IPS-NIHi11 (cell line): ENCODE data around the gene NENF.

Source experiments
- DNase-seq: peaks from one replicate; pipeline ENCODE4 v3.0.0; 2012; ENCODE audit warnings: mixed read lengths, low spot score

Gene NENF

GRCh38 chr1:212431644-212432043, 1.1 kb upstream of the NENF start:
- no peak for DNase-seq

- no peak for DNase-seq
Measured at GRCh38 chr1:212432272-212432660, 454 bp upstream of the NENF start.

DNA sequence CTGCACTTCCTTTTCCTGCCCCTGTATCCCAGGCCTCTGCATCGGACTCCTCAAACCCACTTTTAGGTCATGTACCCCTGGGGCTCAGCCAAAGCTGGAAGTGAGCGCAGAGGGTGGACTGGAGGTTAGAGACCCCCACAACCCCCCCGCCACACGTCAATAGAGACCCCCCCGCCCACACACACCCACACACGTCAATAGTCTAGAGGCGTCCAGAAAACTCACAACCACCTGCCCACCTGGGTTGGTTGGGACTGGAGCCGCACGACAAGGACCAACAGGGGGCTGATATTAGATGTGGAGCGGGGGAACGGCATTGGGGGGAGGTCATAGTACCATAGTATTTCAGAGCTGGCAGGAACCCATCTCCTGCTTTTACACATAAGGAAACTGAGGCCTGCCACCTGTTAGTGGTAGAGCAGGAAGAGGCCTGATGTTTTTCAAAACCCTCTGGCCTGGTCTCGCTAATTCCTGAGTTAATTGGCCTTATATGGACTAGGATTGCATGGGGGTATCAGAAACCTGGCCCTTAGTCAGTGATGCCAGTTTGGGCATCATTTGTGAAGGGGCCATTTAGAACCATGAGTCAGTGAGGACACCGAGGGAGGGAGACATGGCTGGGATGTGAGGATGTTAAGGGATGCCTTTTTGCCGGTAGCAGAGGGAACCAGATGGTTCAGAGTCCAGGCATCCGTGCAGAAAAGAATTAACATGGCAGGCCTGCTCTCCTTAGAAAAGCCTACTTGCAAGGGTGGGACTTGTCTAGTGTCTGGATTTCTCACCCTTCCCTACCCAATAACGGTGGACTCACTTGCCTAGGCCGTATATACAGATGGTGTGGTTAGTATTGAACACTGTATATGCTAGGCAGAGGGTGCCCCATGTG, 1.1 kb downstream of the NENF start:
- no peak for DNase-seq

DNA sequence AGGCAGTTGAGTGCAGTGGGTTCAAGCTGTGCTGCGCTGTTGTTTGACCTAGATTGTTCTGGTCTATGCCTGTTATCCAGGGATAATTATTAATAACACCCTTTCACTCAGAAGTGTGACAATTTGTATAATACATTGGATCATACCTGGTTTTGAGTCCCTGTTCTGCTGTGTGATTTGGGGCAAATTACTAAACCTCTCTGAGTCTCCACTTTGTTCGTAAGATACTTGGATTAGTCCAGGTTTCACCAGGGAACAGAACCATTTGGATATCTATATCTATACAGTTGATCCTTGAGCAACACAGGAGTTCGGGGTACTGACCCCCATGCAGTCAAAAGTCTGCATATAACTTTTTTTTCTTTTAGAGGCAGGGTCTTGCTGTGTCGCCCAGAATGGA, 2.3 kb downstream of the NENF start:
- no peak for DNase-seq

- DNase-seq = no peak
Measured at GRCh38 chr1:212437179-212437798, 4.6 kb downstream of the NENF start.

GRCh38 chr1:212438831-212439237, 6.1 kb downstream of the NENF start:
- no peak for DNase-seq

- DNase-seq = peak; percentile 35
Measured at GRCh38 chr1:212440419-212440818, 7.7 kb downstream of the NENF start.

DNA sequence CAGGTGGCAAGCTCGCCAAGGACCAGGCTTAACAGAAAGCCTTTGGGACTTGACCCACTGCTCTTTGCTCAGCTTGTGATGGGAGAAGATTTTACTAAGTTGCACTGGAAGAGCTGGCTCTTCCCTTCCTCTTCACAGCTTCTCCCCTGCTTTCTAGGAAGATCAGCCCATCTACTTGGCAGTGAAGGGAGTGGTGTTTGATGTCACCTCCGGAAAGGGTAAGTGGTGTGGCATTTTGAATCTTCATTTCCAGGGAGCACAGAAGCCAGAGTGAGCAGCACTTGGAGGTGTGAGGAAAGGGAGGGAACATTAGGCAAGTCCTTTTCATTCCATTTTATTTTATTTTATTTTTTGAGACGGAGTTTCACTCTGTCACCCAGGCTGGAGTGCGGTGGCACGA, 9.7 kb downstream of the NENF start:
- no peak for DNase-seq

GRCh38 chr1:212446333-212446732, 13.6 kb downstream of the NENF start:
- DNase-seq = no peak

DNA sequence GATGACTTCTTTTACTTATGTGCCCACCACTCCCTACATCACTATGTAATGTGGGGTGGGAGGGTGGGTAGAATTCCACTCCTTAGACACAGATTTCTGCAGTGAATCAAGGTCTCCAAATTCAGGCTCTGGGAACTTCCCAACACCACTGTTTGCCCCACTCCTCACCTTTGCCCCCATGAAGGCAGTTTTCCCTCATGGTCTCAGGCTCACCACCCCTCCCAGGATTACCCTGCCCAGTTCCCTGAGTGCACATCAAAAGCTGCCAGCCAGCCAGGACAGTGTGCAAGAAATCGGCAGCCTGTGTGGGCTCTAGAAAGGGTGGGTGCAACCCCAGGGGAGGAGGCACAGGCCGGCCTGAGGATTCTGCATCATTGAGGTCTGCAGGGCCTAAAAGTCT, 14.8 kb downstream of the NENF start:
- no peak for DNase-seq

- DNase-seq = no peak
Measured at GRCh38 chr1:212450331-212450881, 17.7 kb downstream of the NENF start.

- DNase-seq = no peak
Measured at GRCh38 chr1:212451416-212452322, 18.9 kb downstream of the NENF start.

GRCh38 chr1:212452323-212453155, 19.8 kb downstream of the NENF start:
- no peak for DNase-seq

GRCh38 chr1:212453156-212453857, 20.6 kb downstream of the NENF start:
- DNase-seq = no peak

GRCh38 chr1:212454741-212455140, 22.0 kb downstream of the NENF start:
- no peak for DNase-seq

DNA sequence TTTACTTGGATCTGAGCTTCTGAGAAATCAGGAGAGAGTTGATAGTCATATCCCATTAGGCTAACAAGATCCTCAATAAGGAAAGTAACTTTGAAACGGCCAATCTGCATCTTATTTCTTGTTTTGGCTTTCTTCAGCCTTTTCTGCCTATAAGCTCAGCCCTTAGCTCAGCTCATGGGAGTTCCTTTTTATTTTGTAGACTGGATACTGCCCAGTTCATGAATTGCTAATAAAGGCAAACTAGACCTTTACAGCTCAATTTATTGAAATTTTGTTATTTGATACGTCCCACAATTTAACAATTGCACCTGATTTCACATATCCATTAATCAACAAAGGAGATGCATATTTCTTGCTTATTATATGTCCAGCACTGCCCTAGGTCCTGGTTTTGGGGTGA, 22.7 kb downstream of the NENF start:
- DNase-seq = no peak

- peak; percentile 84 for DNase-seq
Measured at GRCh38 chr1:212455803-212456528, 23.2 kb downstream of the NENF start.

DNA sequence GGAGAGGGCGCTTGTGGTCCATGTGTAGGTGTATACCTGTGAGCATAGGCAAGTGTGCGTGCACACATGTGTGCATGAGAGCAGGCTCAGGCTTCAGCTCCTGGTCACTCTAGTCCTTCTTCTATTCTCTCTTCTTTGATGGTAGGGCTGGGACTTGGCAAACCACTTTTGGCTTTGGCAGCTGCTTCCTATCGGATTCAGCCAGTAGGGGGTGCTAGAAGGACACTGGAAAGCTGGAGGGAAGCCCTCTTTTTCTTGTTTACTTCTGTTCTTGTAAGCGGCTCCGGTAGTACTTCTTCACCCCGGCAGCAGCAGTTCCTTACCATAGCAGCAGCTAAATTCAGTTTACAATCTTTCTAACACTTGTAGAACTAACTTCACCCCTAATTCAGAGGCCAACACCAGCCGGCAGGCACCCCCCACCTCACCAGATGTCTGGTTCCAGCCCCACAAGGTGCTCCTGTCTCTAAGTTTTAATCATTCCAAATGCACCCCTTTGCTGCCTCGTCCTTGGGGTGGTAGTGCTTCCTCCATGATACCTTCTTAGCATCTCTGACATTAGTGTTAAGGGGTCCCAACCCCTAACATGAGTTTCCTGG, 25.1 kb downstream of the NENF start:
- peak; percentile 72 for DNase-seq

DNA sequence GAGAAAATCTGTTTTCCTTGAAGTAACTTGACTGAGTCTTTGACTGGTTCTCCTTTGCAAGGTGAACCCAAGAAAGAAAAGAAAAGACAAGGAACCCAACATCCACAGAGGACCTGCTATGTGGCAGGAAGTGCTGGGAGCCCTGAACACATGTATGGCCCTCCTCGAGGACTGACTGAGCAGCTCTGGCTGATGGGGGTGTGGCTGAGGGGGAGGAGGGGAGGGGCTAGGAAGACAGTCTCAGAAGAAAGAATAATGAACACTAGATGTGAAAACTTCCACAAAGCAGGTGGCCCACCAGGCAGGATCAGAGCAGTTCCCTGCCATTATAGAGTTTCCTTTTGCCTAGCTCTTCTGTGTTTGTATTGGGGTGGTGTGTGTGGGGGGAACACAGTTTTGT, 26.1 kb downstream of the NENF start:
- peak; percentile 37 for DNase-seq

GRCh38 chr1:212459656-212460055, 26.9 kb downstream of the NENF start:
- no peak for DNase-seq
